Measurements from ENCODE around the gene IGFBP2. TPM values are rescaled to one million over a fixed set of nuclear protein-coding genes. Genes with fewer than 3 reads are reported as not detected.
A peak's percentile ranks its signal among the peaks of the same experiment; 100 is the strongest.

Gene IGFBP2
- polyA plus RNA-seq, 1 donor: 146 TPM

- DNase-seq: no peak
Measured at GRCh38 chr2:216663846-216664245, 30.6 kb downstream of the IGFBP2 start.

GRCh38 chr2:216664593-216665034 is 31.4 kb downstream of the IGFBP2 start:
- no peak for DNase-seq

- DNase-seq: no peak
Measured at GRCh38 chr2:216665242-216665641, 32.0 kb downstream of the IGFBP2 start.

- no peak for DNase-seq
Measured at GRCh38 chr2:216665717-216666116, 32.5 kb downstream of the IGFBP2 start.

- DNase-seq: peak; percentile 83
Measured at GRCh38 chr2:216666461-216667233, 33.4 kb downstream of the IGFBP2 start.

- no peak for DNase-seq
Measured at GRCh38 chr2:216670266-216671080, 37.3 kb downstream of the IGFBP2 start.

GRCh38 chr2:216671081-216671411 is 37.8 kb downstream of the IGFBP2 start:
- no peak for DNase-seq

GRCh38 chr2:216671791-216672343 is 38.6 kb downstream of the IGFBP2 start:
- DNase-seq: no peak

GRCh38 chr2:216672466-216672865 is 39.2 kb downstream of the IGFBP2 start:
- DNase-seq: no peak

GRCh38 chr2:216673021-216673420 is 39.8 kb downstream of the IGFBP2 start:
- DNase-seq: no peak

GRCh38 chr2:216673609-216674008 is 40.4 kb downstream of the IGFBP2 start:
- no peak for DNase-seq

- no peak for DNase-seq
Measured at GRCh38 chr2:216674376-216674775, 41.2 kb downstream of the IGFBP2 start.

GRCh38 chr2:216676630-216677029 is 43.4 kb downstream of the IGFBP2 start:
- no peak for DNase-seq

- DNase-seq: no peak
Measured at GRCh38 chr2:216677439-216678097, 44.3 kb downstream of the IGFBP2 start.

- DNase-seq: no peak
Measured at GRCh38 chr2:216678098-216678465, 44.9 kb downstream of the IGFBP2 start.

GRCh38 chr2:216678813-216679657 is 45.8 kb downstream of the IGFBP2 start:
- DNase-seq: no peak

- peak; percentile 63 for DNase-seq
Measured at GRCh38 chr2:216679658-216680024, 46.4 kb downstream of the IGFBP2 start.

GRCh38 chr2:216680951-216681629 is 47.9 kb downstream of the IGFBP2 start:
- no peak for DNase-seq

- DNase-seq: no peak
Measured at GRCh38 chr2:216681683-216682082, 48.5 kb downstream of the IGFBP2 start.

GRCh38 chr2:216683846-216684245 is 50.6 kb downstream of the IGFBP2 start:
- no peak for DNase-seq

- DNase-seq: no peak
Measured at GRCh38 chr2:216685327-216685875, 52.2 kb downstream of the IGFBP2 start.

Measured in hindlimb muscle (tissue), 1 donor.